Lower leg skin (tissue), 3 donors: Measurements from ENCODE around the gene TLNRD1.

Source experiments
- CTCF ChIP-seq, 3 donors: fragments of 450-650 bp; IDR thresholded peaks; one replicate each; pipeline ENCODE4 v1.5.1; 2016; ENCODE audit warnings: antibody characterized with exemption in 3 of 3, mild to moderate bottlenecking in 3 of 3, moderate library complexity in 2 of 3
- POLR2A ChIP-seq, 2 donors: fragments of 450-650 bp; IDR thresholded peaks; one replicate each; pipeline ENCODE4 v1.6.1; 2016 to 2017; ENCODE audit warnings: antibody characterized with exemption in 2 of 2, mild to moderate bottlenecking in 1 of 2, moderate library complexity in 1 of 2

- TF ChIP-seq CTCF (IDR thresholded peaks at IDR 0.05): no peak
- TF ChIP-seq POLR2A (IDR thresholded peaks at IDR 0.05): no peak
These were observed 46.6 kb upstream of the TLNRD1 start for GRCh38 chr15:80953953-80954778.
